ENCODE measurements around the gene HMGXB3.

HMGXB3 gene

DNA sequence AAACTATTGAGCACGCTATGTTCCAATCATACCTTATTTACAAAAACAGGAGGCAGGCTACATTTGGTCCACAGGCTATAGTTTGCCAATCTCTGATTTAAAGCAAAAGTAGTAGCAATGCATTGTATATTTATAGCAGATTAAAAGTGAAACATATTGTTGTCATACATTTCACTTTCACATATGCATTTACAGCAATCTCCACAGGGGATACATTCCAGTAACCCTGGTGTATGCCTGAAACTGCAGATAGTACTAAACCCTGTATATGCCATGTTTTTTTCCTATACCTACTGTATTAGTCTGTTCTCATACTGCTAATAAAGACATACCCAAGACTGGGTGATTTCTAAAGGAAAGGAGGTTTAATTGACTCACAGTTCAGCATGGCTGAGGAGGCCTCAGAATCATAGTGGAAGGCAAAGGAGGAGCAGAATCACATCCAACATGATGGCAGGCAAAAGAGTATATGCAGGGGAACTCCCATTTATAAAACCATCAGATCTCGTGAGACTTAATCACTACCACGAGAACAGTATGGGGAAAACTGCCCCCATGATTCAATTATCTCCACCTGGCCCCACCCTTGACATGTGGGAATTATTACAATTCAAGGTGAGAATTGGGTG lies 91.7 kb downstream of the HMGXB3 start:
- no peak for FAIRE-seq

GRCh38 chr5:150097152-150097551 lies 96.6 kb downstream of the HMGXB3 start:
- FAIRE-seq: no peak

DNA sequence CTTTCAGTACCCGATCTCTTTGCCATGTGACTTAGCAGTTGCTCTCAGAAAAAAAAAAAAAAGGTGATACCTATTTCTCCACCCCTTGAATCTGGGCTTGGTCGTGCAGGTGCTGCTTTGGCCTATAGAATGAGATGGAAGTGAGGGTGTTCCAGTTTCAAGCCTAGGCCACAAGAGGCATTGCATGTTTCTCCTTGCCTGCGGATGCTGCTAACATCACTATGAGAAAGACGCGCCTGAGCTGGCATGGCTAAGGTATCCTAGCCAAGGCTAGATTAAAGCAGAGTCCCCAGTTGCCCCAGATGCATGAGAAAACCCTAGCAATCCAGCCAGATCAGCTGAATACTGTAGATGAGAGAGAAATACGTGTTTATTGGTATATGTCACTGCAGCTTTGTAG lies 100.5 kb downstream of the HMGXB3 start:
- FAIRE-seq: no peak
